Body of pancreas (tissue), 4 donors: Measurements from ENCODE around the gene NRIP1. TPM values are rescaled to one million over a fixed set of nuclear protein-coding genes. Genes with fewer than 3 reads are reported as not detected.

Source experiments
- ATAC-seq: fragments of 150-250 bp; one replicate; pipeline ENCODE4 v1.9.1; 2016
- DNase-seq, 4 donors: peaks; one replicate each; pipeline ENCODE4 v3.0.0-alpha.2; 2019
- H3K27ac ChIP-seq, 4 donors: fragments of 200-600 bp; sonication (generic); 1 replicate in 3 of 4; 2 replicates in 1 of 4; pipeline versions ENCODE4 v1.5.1 to v1.6.1; 2016 to 2019; ENCODE audit warnings: mild to moderate bottlenecking in 1 of 4, mixed read lengths in 1 of 4, moderate library complexity in 1 of 4
- H3K27me3 ChIP-seq, 2 donors: fragments of 200-600 bp; sonication (generic); one replicate each; pipeline ENCODE4 v1.6.0; 2016; ENCODE audit warnings: mild to moderate bottlenecking in 1 of 2
- H3K36me3 ChIP-seq, 2 donors: fragments of 200-600 bp; sonication (generic); replicated peaks in 1 of 2; 2 replicates each; pipeline ENCODE4 v1.5.1; 2016; ENCODE audit warnings: low read depth in 2 of 2; ENCODE audit not compliant: insufficient read depth in 1 of 2
- H3K4me1 ChIP-seq: fragments of 200-600 bp; sonication (generic); one replicate; pipeline ENCODE4 v1.6.0; 2016
- H3K4me3 ChIP-seq, 2 donors: fragments of 200-600 bp; sonication (generic); 1 replicate in 1 of 2; 2 replicates in 1 of 2; pipeline ENCODE4 v1.5.1; 2016 to 2019
- H3K9me3 ChIP-seq, 3 donors: fragments of 200-600 bp; sonication (generic); 1 replicate in 2 of 3; 2 replicates in 1 of 3; pipeline ENCODE4 v1.5.1; 2016
- CTCF ChIP-seq, 7 experiments: fragments of 450-650 bp in 4 of 7; fragments of 200-600 bp in 3 of 7; sonication (generic) in 3 of 7; IDR thresholded peaks; one replicate each; pipeline ENCODE4 v1.5.1; 2016 to 2019; ENCODE audit warnings: antibody characterized with exemption in 7 of 7
- POLR2A ChIP-seq, 3 donors: fragments of 450-650 bp; IDR thresholded peaks; one replicate each; pipeline ENCODE4 v1.6.1; 2016; ENCODE audit warnings: antibody characterized with exemption in 3 of 3, mild to moderate bottlenecking in 2 of 3
- WGBS, 2 donors: methylation state at CpG; one replicate each; pipeline ENCODE4 v1.1.5; 2017; 5-methylcytosine and 5-hydroxymethylcytosine counted together
- intact Hi-C: fragments of 100-400 bp; cut with DNase I; formaldehyde crosslinking; loops from one replicate; pipeline ENCODE4 v1.15.1; 2023
- total RNA-seq, 2 donors: library from RNA; depleted of rRNA; stranded (reverse); fragments of >200 nt; gene quantifications; one replicate each; pipeline ENCODE4 v1.1.0, GENCODE V29; 2016

Gene NRIP1
- total RNA-seq, 2 donors from 2014 or later, result 18.5 to 27.8 TPM

- Histone ChIP-seq H3K4me3 (no peak overlapping the region), H3K4me1 (peaks cover 13% of the 10 kb centered on the region), H3K9me3 (no peaks in the 10 kb centered on the region), H3K36me3 (no peaks in the 10 kb centered on the region), H3K27ac (no peak overlapping the region), H3K27me3 (no peaks in the 10 kb centered on the region)
- ATAC-seq (peak; percentile 52), DNase-seq (peak; percentile 19 to 59 (median 32))
- intact Hi-C loops, result no loop called here
- TF ChIP-seq POLR2A (IDR thresholded peaks at IDR 0.05) (no peak), CTCF (IDR thresholded peaks at IDR 0.05) (no peak)
Measured at GRCh38 chr21:15084668-15085067, 19.9 kb upstream of the NRIP1 start.

DNA sequence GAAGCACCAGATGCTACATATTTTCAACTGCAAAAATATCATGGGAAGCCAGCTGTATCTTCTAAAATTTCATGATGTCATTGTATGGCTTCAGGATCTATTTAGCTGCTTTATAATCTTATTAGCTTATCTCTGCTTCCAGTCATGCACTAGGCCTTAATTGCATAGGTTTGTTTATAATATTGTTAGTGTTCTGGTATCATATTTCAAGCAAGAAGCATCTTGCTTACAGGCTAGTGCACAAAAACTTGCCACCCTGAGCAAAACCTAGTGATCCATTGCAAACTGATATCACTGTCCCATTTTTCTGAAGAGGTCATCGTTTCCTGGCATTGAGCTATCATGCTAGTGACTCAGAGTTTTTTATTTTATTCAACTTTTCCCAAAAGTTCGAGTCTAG is 15.7 kb upstream of the NRIP1 start:
- intact Hi-C loops, result no loop called here
- H3K27me3 ChIP-seq, result no peaks in the 10 kb centered on the region
- H3K27ac ChIP-seq, result no peak overlapping the region
- 56 to 73% methylated on average over 2 of the region's 2 CpGs for WGBS, 2 donors
- TF ChIP-seq CTCF (IDR thresholded peaks at IDR 0.05), result no peak
- no peak for TF ChIP-seq POLR2A (IDR thresholded peaks at IDR 0.05)
- no peaks in the 10 kb centered on the region for H3K9me3 ChIP-seq
- no peaks in the 10 kb centered on the region for H3K36me3 ChIP-seq
- no peak for DNase-seq
- no peak overlapping the region for H3K4me3 ChIP-seq
- H3K4me1 ChIP-seq, result peaks cover 33% of the 10 kb centered on the region
- no peak for ATAC-seq

DNA sequence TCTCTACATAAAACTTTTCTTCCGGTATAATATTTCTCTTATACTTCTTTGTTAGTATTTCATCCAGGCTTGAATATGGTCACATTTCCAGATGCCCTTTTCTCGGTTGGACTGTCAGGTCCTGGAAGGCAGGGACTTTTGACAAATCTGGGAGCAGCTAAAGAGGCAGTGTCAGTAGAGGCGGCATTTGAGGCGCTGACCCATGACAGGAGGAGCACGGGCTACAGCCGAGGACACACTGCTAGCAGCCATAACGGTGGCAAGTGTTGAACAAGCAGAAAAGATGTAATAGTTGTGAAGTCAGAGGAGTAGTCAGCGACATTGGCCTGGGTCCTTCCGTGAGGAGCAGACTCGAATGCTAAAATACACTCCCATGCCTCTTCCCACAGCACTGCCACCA is 14.5 kb upstream of the NRIP1 start:
- TF ChIP-seq CTCF (IDR thresholded peaks at IDR 0.05) (no peak), POLR2A (IDR thresholded peaks at IDR 0.05) (no peak)
- H3K27ac ChIP-seq, result no peak overlapping the region
- intact Hi-C loops, result no loop called here

DNA sequence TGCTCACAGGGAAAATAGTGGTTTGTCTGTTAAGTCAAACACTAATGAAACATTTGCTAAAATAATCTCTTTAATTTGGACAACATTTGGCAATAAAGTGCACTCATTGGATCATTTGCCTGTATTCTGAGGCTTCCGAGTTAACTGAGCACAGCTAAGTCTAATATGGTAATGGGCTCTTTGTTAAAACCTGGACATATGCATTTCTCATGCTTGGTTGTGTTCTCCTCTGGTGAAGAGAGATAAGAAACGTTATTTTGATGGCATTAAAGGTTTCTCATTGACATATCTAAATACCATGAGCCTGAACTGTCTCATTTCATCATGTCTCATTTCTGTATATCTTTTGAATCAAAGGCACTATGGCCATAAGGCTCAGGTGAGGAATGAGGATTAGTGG is 13.4 kb upstream of the NRIP1 start:
- no peak for ATAC-seq

More for the DNA sequence above, 14.5 kb upstream of the NRIP1 start:
- DNase-seq (no peak), ATAC-seq (no peak)
- 97% methylated on average over 10 of the region's 10 CpGs for WGBS, 2 donors
- Histone ChIP-seq H3K27me3 (no peaks in the 10 kb centered on the region), H3K4me3 (no peak overlapping the region), H3K4me1 (peaks cover 23% of the 10 kb centered on the region), H3K36me3 (no peaks in the 10 kb centered on the region), H3K9me3 (no peaks in the 10 kb centered on the region)

More for the DNA sequence above, 13.4 kb upstream of the NRIP1 start:
- no peak for TF ChIP-seq CTCF (IDR thresholded peaks at IDR 0.05)
- TF ChIP-seq POLR2A (IDR thresholded peaks at IDR 0.05), result no peak
- no peak for DNase-seq
- no peaks in the 10 kb centered on the region for H3K9me3 ChIP-seq
- H3K4me3 ChIP-seq, result no peak overlapping the region
- peaks cover 20% of the 10 kb centered on the region for H3K4me1 ChIP-seq
- 49 to 52% methylated on average over 2 of the region's 2 CpGs for WGBS, 2 donors
- H3K36me3 ChIP-seq, result no peaks in the 10 kb centered on the region
- intact Hi-C loops, result no loop called here
- no peaks in the 10 kb centered on the region for H3K27me3 ChIP-seq
- H3K27ac ChIP-seq, result no peak overlapping the region
